Calu3 (cell line): Measurements from ENCODE around the gene IL1RL1. TPM values are rescaled to one million over a fixed set of nuclear protein-coding genes. Genes with fewer than 3 reads are reported as not detected.

Source experiments
- BruUV-seq: library from RNA; stranded (reverse); fragments of 400-500 nt; replicated peaks from 2 replicates; lab custom pipeline; 2021; lab: Mats Ljungman, UMichigan
- CTCF ChIA-PET: fragments of 300-600 bp; sonication (Branson Sonifier 250); formaldehyde crosslinking; loops from one replicate; lab custom pipeline; 2022; ENCODE audit warnings: antibody characterized with exemption; lab: Charles Lee
- DNase-seq: peaks from one replicate; pipeline ENCODE4 v3.0.0; 2022
- H3K27ac Mint-ChIP-seq: one replicate; pipeline ENCODE4 v1.8.0; 2022; ENCODE audit warnings: mixed read lengths; ENCODE audit not compliant: unreplicated experiment
- H3K27me3 Mint-ChIP-seq: one replicate; pipeline ENCODE4 v1.8.0; 2022; ENCODE audit warnings: mixed read lengths; ENCODE audit not compliant: unreplicated experiment
- H3K36me3 Mint-ChIP-seq: one replicate; pipeline ENCODE4 v1.8.0; 2022; ENCODE audit warnings: mild to moderate bottlenecking, moderate library complexity, mixed read lengths; ENCODE audit not compliant: insufficient read depth, unreplicated experiment
- H3K4me1 Mint-ChIP-seq: one replicate; pipeline ENCODE4 v1.8.0; 2022; ENCODE audit warnings: mild to moderate bottlenecking, low read depth, mixed read lengths; ENCODE audit not compliant: unreplicated experiment
- H3K4me3 Mint-ChIP-seq: one replicate; pipeline ENCODE4 v1.8.0; 2022; ENCODE audit warnings: mild to moderate bottlenecking, low read depth, moderate library complexity, mixed read lengths; ENCODE audit not compliant: unreplicated experiment
- H3K9me3 Mint-ChIP-seq: one replicate; pipeline ENCODE4 v1.8.0; 2022; ENCODE audit warnings: low read depth, mixed read lengths; ENCODE audit not compliant: unreplicated experiment
- intact Hi-C: fragments of 100-400 bp; cut with micrococcal nuclease; formaldehyde crosslinking; loops from one replicate; pipeline ENCODE4 v1.10.0; 2022; ENCODE audit not compliant: unreplicated experiment
- total RNA-seq: library from RNA; stranded (reverse); gene quantifications from 2 replicates; pipeline ENCODE4 v1.2.3, GENCODE V29; 2022
- TF ChIP-seq, protein P1 (sequence below): fragments of 200-600 bp; IDR thresholded peaks from one replicate; pipeline ENCODE4 v1.8.0; 2022; ENCODE audit warnings: antibody characterized with exemption; ENCODE audit not compliant: unreplicated experiment

The IL1RL1 gene
- total RNA-seq, 1 experiment from 2014 or later = not detected

DNA sequence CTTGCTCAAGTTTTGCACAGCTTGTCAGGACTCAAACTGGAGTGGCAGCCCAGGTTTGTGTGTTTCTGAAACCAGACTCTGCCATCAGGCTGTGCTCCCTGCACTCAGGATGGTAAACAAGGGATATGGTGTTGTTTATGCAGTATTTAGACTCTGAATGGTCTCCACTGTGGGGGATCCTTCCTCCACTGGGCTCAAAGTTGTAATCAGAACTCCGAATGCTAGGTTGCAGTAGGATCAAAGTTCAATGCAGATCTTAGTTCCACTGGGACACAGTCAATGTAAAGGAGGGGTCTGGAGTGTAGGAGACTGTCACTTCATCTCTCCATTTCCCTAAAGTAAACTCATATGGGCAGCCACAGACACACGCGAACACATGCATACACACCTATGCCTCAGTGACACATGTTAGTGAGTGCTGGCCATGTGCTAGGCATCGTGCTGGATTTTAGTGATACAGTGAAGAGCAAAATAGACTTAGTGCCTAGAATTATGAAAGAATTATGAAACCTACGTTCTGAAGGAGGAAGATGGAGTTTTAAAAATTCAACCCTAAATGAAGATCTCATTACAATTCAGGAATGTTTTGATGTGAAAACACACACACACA lies 50.4 kb downstream of the IL1RL1 start:
- BruUV-seq = no TSS peak
- H3K36me3 Mint-ChIP-seq = no peaks in the 10 kb centered on the region
- no peak overlapping the region for H3K4me3 Mint-ChIP-seq
- intact Hi-C loops = no loop called here
- CTCF ChIA-PET = no interaction called here
- H3K4me1 Mint-ChIP-seq = no peaks in the 10 kb centered on the region
- no peak for DNase-seq
- H3K9me3 Mint-ChIP-seq = peaks cover 9% of the 10 kb centered on the region
- no peak overlapping the region for H3K27ac Mint-ChIP-seq
- TF ChIP-seq, protein P1, sequence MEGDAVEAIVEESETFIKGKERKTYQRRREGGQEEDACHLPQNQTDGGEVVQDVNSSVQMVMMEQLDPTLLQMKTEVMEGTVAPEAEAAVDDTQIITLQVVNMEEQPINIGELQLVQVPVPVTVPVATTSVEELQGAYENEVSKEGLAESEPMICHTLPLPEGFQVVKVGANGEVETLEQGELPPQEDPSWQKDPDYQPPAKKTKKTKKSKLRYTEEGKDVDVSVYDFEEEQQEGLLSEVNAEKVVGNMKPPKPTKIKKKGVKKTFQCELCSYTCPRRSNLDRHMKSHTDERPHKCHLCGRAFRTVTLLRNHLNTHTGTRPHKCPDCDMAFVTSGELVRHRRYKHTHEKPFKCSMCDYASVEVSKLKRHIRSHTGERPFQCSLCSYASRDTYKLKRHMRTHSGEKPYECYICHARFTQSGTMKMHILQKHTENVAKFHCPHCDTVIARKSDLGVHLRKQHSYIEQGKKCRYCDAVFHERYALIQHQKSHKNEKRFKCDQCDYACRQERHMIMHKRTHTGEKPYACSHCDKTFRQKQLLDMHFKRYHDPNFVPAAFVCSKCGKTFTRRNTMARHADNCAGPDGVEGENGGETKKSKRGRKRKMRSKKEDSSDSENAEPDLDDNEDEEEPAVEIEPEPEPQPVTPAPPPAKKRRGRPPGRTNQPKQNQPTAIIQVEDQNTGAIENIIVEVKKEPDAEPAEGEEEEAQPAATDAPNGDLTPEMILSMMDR = no peak
- no peaks in the 10 kb centered on the region for H3K27me3 Mint-ChIP-seq

DNA sequence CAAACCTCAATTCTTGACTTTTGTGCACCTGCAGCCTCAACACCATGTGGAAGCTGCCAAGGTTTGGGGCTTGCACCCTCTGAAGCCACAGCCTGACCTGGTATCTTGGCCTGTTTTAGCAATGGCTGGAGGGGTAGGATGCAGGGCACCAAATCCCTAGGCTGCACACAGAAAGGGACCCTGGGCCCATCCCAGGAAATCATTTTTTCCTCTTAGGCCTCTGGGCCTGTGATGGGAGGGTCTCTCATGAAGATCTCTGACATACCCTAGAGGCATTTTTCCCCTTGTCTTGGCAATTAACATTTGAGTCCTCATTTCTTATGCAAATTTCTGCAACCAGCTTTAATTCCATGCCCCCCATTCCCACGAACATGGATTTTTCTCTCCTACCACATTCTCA lies 54.4 kb downstream of the IL1RL1 start:
- no peaks in the 10 kb centered on the region for H3K4me1 Mint-ChIP-seq
- H3K27me3 Mint-ChIP-seq = no peaks in the 10 kb centered on the region
- peaks cover 9% of the 10 kb centered on the region for H3K9me3 Mint-ChIP-seq
- no peak overlapping the region for H3K4me3 Mint-ChIP-seq
- H3K36me3 Mint-ChIP-seq = no peaks in the 10 kb centered on the region
- DNase-seq = no peak
- CTCF ChIA-PET = interaction anchor here (0.6 kb wide), 1 partner anchor 788 kb away, joined by 5 read pairs; no protein-coding TSS in a partner anchor
- intact Hi-C loops = no loop called here
- no TSS peak for BruUV-seq
- TF ChIP-seq, protein P1 = no peak
- H3K27ac Mint-ChIP-seq = no peak overlapping the region

DNA sequence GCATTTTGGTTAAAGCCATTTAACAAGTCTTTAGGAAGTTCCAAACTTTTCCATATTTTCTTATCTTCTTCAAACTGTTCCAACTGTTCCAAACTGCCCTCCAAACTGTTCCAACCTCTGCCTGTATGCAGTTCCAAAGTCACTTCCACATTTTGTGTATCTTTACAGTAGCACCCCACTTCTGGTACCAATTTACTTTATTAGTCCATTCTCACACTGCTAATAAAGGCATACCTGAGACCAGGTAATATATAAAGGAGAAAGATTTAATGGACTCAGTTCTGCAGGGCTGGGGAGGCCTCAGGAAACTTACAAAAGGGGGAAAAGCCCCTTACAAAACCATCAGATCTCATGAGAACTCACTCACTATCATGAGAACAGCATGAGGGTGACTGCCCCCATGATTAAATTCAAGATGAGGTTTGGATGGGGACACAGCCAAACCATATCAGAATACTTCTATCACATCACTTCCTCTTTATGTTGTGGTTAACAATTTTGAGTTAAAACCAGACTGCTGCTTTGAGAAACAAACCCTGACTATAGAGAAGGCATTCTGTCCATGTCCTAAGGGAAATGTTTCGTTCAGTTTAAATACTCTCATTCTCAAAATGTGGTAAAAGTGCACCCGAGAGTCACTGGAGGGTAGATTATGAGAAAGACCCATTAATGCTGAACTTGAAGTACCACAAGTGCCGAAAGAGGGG lies 55.2 kb downstream of the IL1RL1 start:
- TF ChIP-seq, protein P1 = no peak
- Mint-ChIP-seq H3K9me3 (peaks cover 9% of the 10 kb centered on the region), H3K27me3 (no peaks in the 10 kb centered on the region), H3K27ac (no peak overlapping the region), H3K4me3 (no peak overlapping the region), H3K4me1 (no peaks in the 10 kb centered on the region), H3K36me3 (no peaks in the 10 kb centered on the region)
- intact Hi-C loops = no loop called here
- no TSS peak for BruUV-seq
- CTCF ChIA-PET = interaction anchor here (0.6 kb wide), 1 partner anchor 787 kb away, joined by 5 read pairs; no protein-coding TSS in a partner anchor
- no peak for DNase-seq

DNA sequence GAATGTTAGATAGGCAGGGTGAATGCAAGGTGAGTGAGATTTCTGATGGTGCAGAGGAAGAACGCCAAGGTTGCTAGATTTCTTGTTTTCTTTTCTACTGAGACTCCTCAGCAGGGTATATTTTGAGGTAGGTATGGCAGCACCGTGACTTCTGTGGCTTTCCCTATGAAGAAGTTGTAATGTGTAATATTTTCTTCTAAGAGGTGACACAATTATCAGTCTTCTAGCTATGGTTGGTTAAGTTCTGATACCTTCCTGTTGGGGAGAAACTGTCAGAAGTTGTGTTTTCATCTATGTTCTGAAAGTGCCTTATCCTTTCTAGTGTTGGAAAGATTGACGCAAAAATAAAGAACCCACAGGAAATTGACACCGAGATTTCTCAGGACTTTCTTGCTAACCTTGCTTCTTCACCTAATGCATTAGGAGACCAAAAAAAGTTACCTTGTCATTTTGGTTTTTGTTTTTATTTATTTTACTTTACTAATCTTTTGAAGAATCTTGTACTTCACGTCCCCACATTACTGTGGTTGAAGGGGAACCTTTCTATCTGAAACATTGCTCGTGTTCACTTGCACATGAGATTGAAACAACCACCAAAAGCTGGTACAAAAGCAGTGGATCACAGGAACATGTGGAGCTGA lies 56.1 kb downstream of the IL1RL1 start:
- intact Hi-C loops = no loop called here
- CTCF ChIA-PET = no interaction called here
- TF ChIP-seq, protein P1 = no peak
- Mint-ChIP-seq H3K27me3 (no peaks in the 10 kb centered on the region), H3K4me3 (no peak overlapping the region), H3K4me1 (no peaks in the 10 kb centered on the region), H3K36me3 (no peaks in the 10 kb centered on the region), H3K9me3 (peaks cover 9% of the 10 kb centered on the region), H3K27ac (no peak overlapping the region)
- no peak for DNase-seq
- BruUV-seq = no TSS peak
